Astrocyte (in vitro differentiated cells and primary cell): ENCODE results near the gene VIPR1. TPM values are rescaled to one million over a fixed set of nuclear protein-coding genes. Genes with fewer than 3 reads are reported as not detected.

ENCODE experiments used
- DNase-seq: peaks from one replicate; pipeline ENCODE4 v3.0.0-alpha.2; 2010; ENCODE audit warnings: low read depth
- FAIRE-seq: peaks from 2 replicates; lab custom pipeline; 2011; peaks lifted over from hg19 to GRCh38; lab: Jason Lieb, UNC
- H2AFZ ChIP-seq: 2 replicates; pipeline ENCODE4 v1.6.0; 2012; ENCODE audit warnings: low read depth, low read length, inconsistent platforms
- H3K27ac ChIP-seq: 2 replicates; pipeline ENCODE4 v1.5.1; 2011; ENCODE audit warnings: low read depth, low read length, inconsistent platforms
- H3K27me3 ChIP-seq: 2 replicates; pipeline ENCODE4 v1.6.0; 2011; ENCODE audit warnings: low read length, inconsistent platforms; ENCODE audit not compliant: insufficient read depth
- H3K36me3 ChIP-seq: 2 replicates; pipeline ENCODE4 v1.5.1; 2011; ENCODE audit warnings: low read length, inconsistent platforms; ENCODE audit not compliant: insufficient read depth
- H3K4me1 ChIP-seq: 2 replicates; pipeline ENCODE4 v1.5.1; 2011; ENCODE audit warnings: low read length, inconsistent platforms; ENCODE audit not compliant: insufficient read depth
- H3K4me2 ChIP-seq: 2 replicates; pipeline ENCODE4 v1.6.0; 2012; ENCODE audit warnings: low read length, inconsistent platforms
- H3K4me3 ChIP-seq: 2 replicates; pipeline ENCODE4 v1.5.1; 2011; ENCODE audit warnings: low read depth, mild to moderate bottlenecking, low read length, inconsistent platforms; ENCODE audit not compliant: insufficient read depth
- H3K79me2 ChIP-seq: 2 replicates; pipeline ENCODE4 v1.6.0; 2012; ENCODE audit warnings: mild to moderate bottlenecking, low read length, inconsistent platforms; ENCODE audit not compliant: insufficient read depth
- H3K9ac ChIP-seq: 2 replicates; pipeline ENCODE4 v1.6.0; 2012; ENCODE audit warnings: mild to moderate bottlenecking, low read length, inconsistent platforms
- H3K9me3 ChIP-seq: 2 replicates; pipeline ENCODE4 v1.5.1; 2012; ENCODE audit warnings: low read depth, mild to moderate bottlenecking, low read length, inconsistent platforms; ENCODE audit not compliant: insufficient read depth
- H4K20me1 ChIP-seq: 2 replicates; pipeline ENCODE4 v1.6.0; 2012; ENCODE audit warnings: low read length, inconsistent platforms; ENCODE audit not compliant: insufficient read depth
- H3K27ac Mint-ChIP-seq: one replicate; pipeline ENCODE4 v1.8.0; 2021; ENCODE audit warnings: mild to moderate bottlenecking, mixed read lengths; ENCODE audit not compliant: unreplicated experiment
- H3K27me3 Mint-ChIP-seq: one replicate; pipeline ENCODE4 v1.8.0; 2021; ENCODE audit warnings: low read depth, mixed read lengths; ENCODE audit not compliant: unreplicated experiment
- H3K36me3 Mint-ChIP-seq: one replicate; pipeline ENCODE4 v1.8.0; 2021; ENCODE audit warnings: low read depth, mixed read lengths; ENCODE audit not compliant: unreplicated experiment
- H3K4me1 Mint-ChIP-seq: one replicate; pipeline ENCODE4 v1.8.0; 2021; ENCODE audit warnings: low read depth, mixed read lengths; ENCODE audit not compliant: unreplicated experiment
- H3K4me3 Mint-ChIP-seq: one replicate; pipeline ENCODE4 v1.8.0; 2021; ENCODE audit warnings: mild to moderate bottlenecking, moderate library complexity, mixed read lengths; ENCODE audit not compliant: unreplicated experiment
- H3K9me3 Mint-ChIP-seq: one replicate; pipeline ENCODE4 v1.8.0; 2021; ENCODE audit warnings: mild to moderate bottlenecking, mixed read lengths; ENCODE audit not compliant: unreplicated experiment
- EZH2 ChIP-seq: IDR thresholded peaks from 2 replicates; pipeline ENCODE4 v1.6.1; 2012; ENCODE audit warnings: mild to moderate bottlenecking, low read length, inconsistent platforms; ENCODE audit not compliant: insufficient read depth
- total RNA-seq: library from RNA; stranded (reverse); gene quantifications from 2 replicates; pipeline ENCODE4 v1.2.1, GENCODE V29; 2021
- TF ChIP-seq, protein P1 (sequence below): IDR thresholded peaks from 2 replicates; pipeline ENCODE4 v1.5.1; 2011; ENCODE audit warnings: low read depth, mild to moderate bottlenecking, inconsistent platforms, low read length, moderate library complexity; ENCODE audit not compliant: insufficient read depth

Gene VIPR1
- total RNA-seq, 1 donor from 2014 or later: 0.68 TPM

DNA sequence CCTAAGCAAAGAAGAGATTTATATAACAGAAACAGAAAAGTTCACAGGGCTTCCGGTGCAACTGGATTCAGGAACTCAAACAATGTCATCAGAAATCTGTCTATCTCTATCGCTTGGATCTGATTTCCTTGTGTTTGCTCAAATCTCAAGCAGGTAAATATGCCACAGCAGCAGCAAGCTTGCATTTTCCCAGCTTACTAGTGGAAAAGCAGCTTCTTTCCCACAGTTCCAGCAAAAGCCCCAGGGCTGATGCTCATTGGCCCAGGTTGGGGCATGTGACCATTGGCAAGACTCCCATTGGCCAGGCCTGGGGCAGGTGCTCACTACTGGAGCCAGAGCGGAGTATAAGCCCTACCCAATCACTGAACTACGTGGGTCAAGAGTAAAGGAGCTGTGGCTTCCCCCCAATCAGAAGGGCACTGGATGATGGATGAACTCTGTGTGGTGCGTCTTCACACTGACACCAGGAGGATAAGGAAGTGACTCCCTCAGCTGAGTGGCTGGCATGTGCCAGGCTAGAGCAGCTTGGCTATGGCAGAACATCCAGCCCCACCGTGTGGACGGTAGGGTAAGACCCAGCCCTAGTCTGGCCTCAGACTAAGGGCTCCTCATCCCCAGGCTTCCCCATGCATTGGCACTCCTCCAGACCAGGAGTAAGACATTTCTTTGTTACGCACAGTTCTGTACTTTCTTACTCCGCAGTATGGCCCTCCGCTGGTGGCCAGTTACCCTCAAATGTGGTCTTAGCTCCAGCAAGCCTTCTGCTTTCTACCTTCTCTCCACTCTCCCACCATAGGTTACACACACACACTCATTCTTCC, 13.1 kb upstream of the VIPR1 start:
- H4K20me1 ChIP-seq: no peaks in the 10 kb centered on the region
- no peak overlapping the region for H3K9ac ChIP-seq
- H3K9me3 ChIP-seq: no peaks in the 10 kb centered on the region
- H3K36me3 ChIP-seq: no peaks in the 10 kb centered on the region
- FAIRE-seq (no peak), DNase-seq (no peak)
- Mint-ChIP-seq H3K4me3 (no peak overlapping the region), H3K27me3 (peaks cover 4% of the 10 kb centered on the region), H3K27ac (no peak overlapping the region), H3K4me1 (peaks cover 13% of the 10 kb centered on the region), H3K36me3 (no peaks in the 10 kb centered on the region), H3K9me3 (no peaks in the 10 kb centered on the region)
- TF ChIP-seq EZH2: no peak
- TF ChIP-seq, protein P1, sequence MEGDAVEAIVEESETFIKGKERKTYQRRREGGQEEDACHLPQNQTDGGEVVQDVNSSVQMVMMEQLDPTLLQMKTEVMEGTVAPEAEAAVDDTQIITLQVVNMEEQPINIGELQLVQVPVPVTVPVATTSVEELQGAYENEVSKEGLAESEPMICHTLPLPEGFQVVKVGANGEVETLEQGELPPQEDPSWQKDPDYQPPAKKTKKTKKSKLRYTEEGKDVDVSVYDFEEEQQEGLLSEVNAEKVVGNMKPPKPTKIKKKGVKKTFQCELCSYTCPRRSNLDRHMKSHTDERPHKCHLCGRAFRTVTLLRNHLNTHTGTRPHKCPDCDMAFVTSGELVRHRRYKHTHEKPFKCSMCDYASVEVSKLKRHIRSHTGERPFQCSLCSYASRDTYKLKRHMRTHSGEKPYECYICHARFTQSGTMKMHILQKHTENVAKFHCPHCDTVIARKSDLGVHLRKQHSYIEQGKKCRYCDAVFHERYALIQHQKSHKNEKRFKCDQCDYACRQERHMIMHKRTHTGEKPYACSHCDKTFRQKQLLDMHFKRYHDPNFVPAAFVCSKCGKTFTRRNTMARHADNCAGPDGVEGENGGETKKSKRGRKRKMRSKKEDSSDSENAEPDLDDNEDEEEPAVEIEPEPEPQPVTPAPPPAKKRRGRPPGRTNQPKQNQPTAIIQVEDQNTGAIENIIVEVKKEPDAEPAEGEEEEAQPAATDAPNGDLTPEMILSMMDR: no peak
- no peak overlapping the region for H3K4me3 ChIP-seq
- no peaks in the 10 kb centered on the region for H3K27me3 ChIP-seq
- H3K79me2 ChIP-seq: no peaks in the 10 kb centered on the region
- peak overlapping the region; percentile 16 for H3K4me2 ChIP-seq
- peaks cover 9% of the 10 kb centered on the region for H3K4me1 ChIP-seq
- H2AFZ ChIP-seq: no peak overlapping the region
- no peak overlapping the region for H3K27ac ChIP-seq

DNA sequence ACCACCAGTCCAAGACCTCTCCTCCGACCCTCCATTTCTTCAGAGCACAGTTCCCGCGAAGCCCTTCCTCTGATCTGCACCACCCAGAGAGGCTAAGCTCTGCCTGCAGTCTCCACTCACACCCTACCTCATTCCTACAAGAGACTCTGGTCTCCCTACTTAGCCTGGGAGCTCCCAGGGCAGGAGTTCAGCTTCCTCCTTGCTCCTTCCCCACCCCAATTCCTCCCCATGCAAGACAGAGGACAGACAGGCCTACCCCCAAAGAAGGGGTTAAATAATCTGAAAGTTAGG, 12.6 kb upstream of the VIPR1 start:
- no peaks in the 10 kb centered on the region for H3K36me3 ChIP-seq
- TF ChIP-seq, protein P1: no peak
- no peak for TF ChIP-seq EZH2
- no peak overlapping the region for H2AFZ ChIP-seq
- Mint-ChIP-seq H3K27ac (no peak overlapping the region), H3K27me3 (peaks cover 2% of the 10 kb centered on the region), H3K4me3 (no peak overlapping the region), H3K4me1 (peaks cover 13% of the 10 kb centered on the region), H3K36me3 (no peaks in the 10 kb centered on the region), H3K9me3 (no peaks in the 10 kb centered on the region)
- H3K4me3 ChIP-seq: no peak overlapping the region
- peak overlapping the region; percentile 16 for H3K4me2 ChIP-seq
- no peaks in the 10 kb centered on the region for H3K27me3 ChIP-seq
- no peak for FAIRE-seq
- H3K9me3 ChIP-seq: no peaks in the 10 kb centered on the region
- H3K9ac ChIP-seq: no peak overlapping the region
- no peaks in the 10 kb centered on the region for H3K79me2 ChIP-seq
- H4K20me1 ChIP-seq: no peaks in the 10 kb centered on the region
- no peak overlapping the region for H3K27ac ChIP-seq
- no peak for DNase-seq
- H3K4me1 ChIP-seq: peaks cover 9% of the 10 kb centered on the region

DNA sequence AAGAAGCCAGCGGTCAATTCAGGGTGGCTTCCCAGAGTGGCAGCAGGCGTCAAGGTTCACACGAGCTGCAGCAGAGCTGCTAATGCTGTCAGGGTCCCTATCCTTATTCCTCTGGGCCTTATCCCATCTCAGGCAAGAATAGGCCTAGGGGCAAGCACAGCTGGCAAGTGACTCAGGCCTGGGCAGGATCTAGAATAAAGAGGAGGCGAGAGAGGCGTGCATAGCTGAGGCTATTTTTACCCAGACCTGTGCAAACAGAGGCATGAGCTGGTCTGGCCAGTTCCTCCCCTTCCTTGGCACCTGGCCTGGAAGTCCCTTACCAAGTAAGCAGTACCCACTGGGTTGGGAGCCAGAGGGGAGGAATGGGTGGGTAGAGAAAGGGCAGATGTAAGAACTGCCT, 12.2 kb upstream of the VIPR1 start:
- Mint-ChIP-seq H3K9me3 (no peaks in the 10 kb centered on the region), H3K27ac (peak overlapping the region; percentile 67), H3K4me3 (no peak overlapping the region), H3K36me3 (no peaks in the 10 kb centered on the region), H3K27me3 (peaks cover 2% of the 10 kb centered on the region), H3K4me1 (peaks cover 13% of the 10 kb centered on the region)
- H3K9ac ChIP-seq: no peak overlapping the region
- H3K79me2 ChIP-seq: no peaks in the 10 kb centered on the region
- FAIRE-seq (no peak), DNase-seq (peak; percentile 9)
- H3K4me1 ChIP-seq: peaks cover 9% of the 10 kb centered on the region
- H3K27ac ChIP-seq: no peak overlapping the region
- peak overlapping the region; percentile 16 for H3K4me2 ChIP-seq
- no peak for TF ChIP-seq EZH2
- TF ChIP-seq, protein P1: no peak
- H3K27me3 ChIP-seq: no peaks in the 10 kb centered on the region
- H3K36me3 ChIP-seq: no peaks in the 10 kb centered on the region
- no peaks in the 10 kb centered on the region for H4K20me1 ChIP-seq
- H3K4me3 ChIP-seq: no peak overlapping the region
- H2AFZ ChIP-seq: no peak overlapping the region
- H3K9me3 ChIP-seq: no peaks in the 10 kb centered on the region
